Fibroblast of lung (primary cell): Measurements from ENCODE around the gene ZC3H8. TPM values are rescaled to one million over a fixed set of nuclear protein-coding genes. Genes with fewer than 3 reads are reported as not detected.

ENCODE experiments used
- DNase-seq, 2 donors: peaks; one replicate each; pipeline versions ENCODE4 v3.0.0 to v3.0.0-alpha.2; 2010; ENCODE audit warnings: low read depth in 2 of 2
- H2AFZ ChIP-seq: 2 replicates; pipeline ENCODE4 v1.5.1; 2012; ENCODE audit warnings: low read length, control low read depth, inconsistent platforms
- H3K27ac ChIP-seq: 2 replicates; pipeline ENCODE4 v1.5.1; 2011; ENCODE audit warnings: low read length, control low read depth; ENCODE audit not compliant: insufficient read depth
- H3K27me3 ChIP-seq: 2 replicates; pipeline ENCODE4 v1.5.1; 2011; ENCODE audit warnings: mild to moderate bottlenecking, low read length; ENCODE audit not compliant: control insufficient read depth, insufficient read depth
- H3K36me3 ChIP-seq: 2 replicates; pipeline ENCODE4 v1.5.1; 2011; ENCODE audit warnings: low read length; ENCODE audit not compliant: control insufficient read depth, insufficient read depth
- H3K4me1 ChIP-seq: 2 replicates; pipeline ENCODE4 v1.5.1; 2011; ENCODE audit warnings: low read length; ENCODE audit not compliant: control insufficient read depth, insufficient read depth; ENCODE audit errors: extremely low read depth
- H3K4me2 ChIP-seq: 2 replicates; pipeline ENCODE4 v1.5.1; 2011; ENCODE audit warnings: low read length, control low read depth; ENCODE audit not compliant: insufficient read depth; ENCODE audit errors: extremely low read depth
- H3K4me3 ChIP-seq, 4 experiments: fragments of 200-600 bp in 1 of 4; sonication (generic) in 1 of 4; replicated peaks in 1 of 4; 2 replicates each; pipeline ENCODE4 v1.5.1; 2011 to 2016; ENCODE audit warnings: low read length in 4 of 4, low read depth in 3 of 4, mild to moderate bottlenecking in 3 of 4, control low read depth in 2 of 4, inconsistent platforms in 1 of 4, mixed read lengths in 1 of 4; ENCODE audit not compliant: insufficient read depth in 1 of 4; ENCODE audit errors: control extremely low read depth in 1 of 4
- H3K79me2 ChIP-seq: 2 replicates; pipeline ENCODE4 v1.5.1; 2012; ENCODE audit warnings: mild to moderate bottlenecking, low read length, inconsistent platforms; ENCODE audit not compliant: control insufficient read depth, insufficient read depth
- H3K9ac ChIP-seq: 2 replicates; pipeline ENCODE4 v1.5.1; 2011; ENCODE audit warnings: mild to moderate bottlenecking, low read length, control low read depth; ENCODE audit not compliant: insufficient read depth
- H3K9me3 ChIP-seq: 2 replicates; pipeline ENCODE4 v1.5.1; 2012; ENCODE audit warnings: low read depth, low read length; ENCODE audit not compliant: control insufficient read depth, insufficient read depth
- H4K20me1 ChIP-seq: 2 replicates; pipeline ENCODE4 v1.5.1; 2011; ENCODE audit warnings: low read length; ENCODE audit not compliant: control insufficient read depth, insufficient read depth; ENCODE audit errors: extremely low read depth
- EZH2 ChIP-seq: IDR thresholded peaks from 2 replicates; pipeline ENCODE4 v1.5.1; 2012; ENCODE audit warnings: low read length, control low read depth, mild to moderate bottlenecking; ENCODE audit errors: missing control alignments
- polyA plus RNA-seq, 2 donors: library from polyadenylated mRNA; depleted of rRNA in 1 of 2; stranded (reverse) in 1 of 2; unstranded in 1 of 2; fragments of >200 nt; gene quantifications; 2 replicates each; pipeline ENCODE4 v1.2.1, GENCODE V29; 2011 to 2012; ENCODE audit warnings: missing spikeins in 1 of 2
- total RNA-seq: library from RNA; depleted of rRNA; stranded (reverse); fragments of >200 nt; gene quantifications from 2 replicates; pipeline ENCODE4 v1.2.1, GENCODE V29; 2014
- TF ChIP-seq, protein P1 (sequence below), 2 donors: IDR thresholded peaks in 1 of 2; conservative IDR thresholded peaks in 1 of 2; 1 replicate in 1 of 2; 2 replicates in 1 of 2; pipeline ENCODE4 v1.5.1; 2011 to 2012; ENCODE audit warnings: low read length in 2 of 2, control low read depth in 1 of 2, inconsistent platforms in 1 of 2, low read depth in 1 of 2, mild to moderate bottlenecking in 1 of 2

The ZC3H8 gene
- total and polyA plus RNA-seq, 2 donors (not counting 1 experiment from before 2014, with no cell fraction given) = 2.8 to 4.6 TPM

DNA sequence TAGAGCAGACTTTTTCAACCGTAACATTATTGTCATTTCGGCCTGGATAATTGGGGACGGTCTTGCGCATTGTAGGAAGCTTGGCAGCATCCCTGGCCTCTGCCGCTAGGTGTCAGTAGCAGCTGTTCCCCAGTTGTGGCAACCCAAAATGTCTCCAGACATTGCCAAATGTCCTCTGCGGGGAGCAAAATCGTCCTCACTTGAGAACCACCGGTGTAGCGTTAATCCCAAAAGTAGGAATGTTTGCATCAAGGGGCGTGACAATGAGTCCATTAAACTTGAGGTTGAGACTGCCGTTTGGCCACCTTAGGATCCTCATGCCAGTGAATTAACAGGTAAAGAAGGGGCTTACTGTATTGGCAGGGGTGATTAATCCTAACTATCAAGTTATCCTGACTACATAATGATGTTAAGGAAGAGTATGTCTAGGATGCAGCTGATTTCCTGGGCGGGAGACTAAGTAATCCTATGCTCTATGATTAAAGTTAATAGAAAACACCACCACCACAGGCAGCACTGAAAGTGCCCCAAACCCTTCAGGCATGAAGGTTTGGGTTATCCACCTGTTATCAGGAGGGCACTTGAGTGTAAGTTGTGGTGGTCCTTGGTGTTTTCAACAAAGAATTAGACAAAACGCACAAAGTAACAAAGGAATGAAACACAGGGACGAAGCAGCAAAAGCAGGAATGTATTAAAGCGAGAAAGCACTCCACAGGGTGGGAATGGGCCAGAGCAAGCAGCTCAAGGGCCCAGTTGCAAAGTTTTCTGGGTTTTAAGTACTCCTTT, 4.9 kb upstream of the ZC3H8 start:
- Histone ChIP-seq H3K9ac (no peak overlapping the region), H3K9me3 (no peaks in the 10 kb centered on the region), H3K4me1 (peaks cover 5% of the 10 kb centered on the region), H3K36me3 (no peaks in the 10 kb centered on the region), H4K20me1 (no peaks in the 10 kb centered on the region), H3K4me2 (peak overlapping the region; percentile 77), H3K4me3 (peak overlapping the region in 1 of 4 experiments; percentile 8), H2AFZ (peak overlapping the region; percentile 95), H3K79me2 (no peaks in the 10 kb centered on the region), H3K27ac (no peak overlapping the region), H3K27me3 (no peaks in the 10 kb centered on the region)
- DNase-seq = peak; percentile 63 to 82
- TF ChIP-seq, protein P1, sequence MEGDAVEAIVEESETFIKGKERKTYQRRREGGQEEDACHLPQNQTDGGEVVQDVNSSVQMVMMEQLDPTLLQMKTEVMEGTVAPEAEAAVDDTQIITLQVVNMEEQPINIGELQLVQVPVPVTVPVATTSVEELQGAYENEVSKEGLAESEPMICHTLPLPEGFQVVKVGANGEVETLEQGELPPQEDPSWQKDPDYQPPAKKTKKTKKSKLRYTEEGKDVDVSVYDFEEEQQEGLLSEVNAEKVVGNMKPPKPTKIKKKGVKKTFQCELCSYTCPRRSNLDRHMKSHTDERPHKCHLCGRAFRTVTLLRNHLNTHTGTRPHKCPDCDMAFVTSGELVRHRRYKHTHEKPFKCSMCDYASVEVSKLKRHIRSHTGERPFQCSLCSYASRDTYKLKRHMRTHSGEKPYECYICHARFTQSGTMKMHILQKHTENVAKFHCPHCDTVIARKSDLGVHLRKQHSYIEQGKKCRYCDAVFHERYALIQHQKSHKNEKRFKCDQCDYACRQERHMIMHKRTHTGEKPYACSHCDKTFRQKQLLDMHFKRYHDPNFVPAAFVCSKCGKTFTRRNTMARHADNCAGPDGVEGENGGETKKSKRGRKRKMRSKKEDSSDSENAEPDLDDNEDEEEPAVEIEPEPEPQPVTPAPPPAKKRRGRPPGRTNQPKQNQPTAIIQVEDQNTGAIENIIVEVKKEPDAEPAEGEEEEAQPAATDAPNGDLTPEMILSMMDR (conservative IDR thresholded peaks at IDR 0.05 in 1 of 2, IDR thresholded peaks at IDR 0.05 in 1 of 2; ENCODE audit: low read depth in 1 of 2, low read length in 2 of 2) = peak; percentile 98 to 99
- TF ChIP-seq EZH2 = no peak

DNA sequence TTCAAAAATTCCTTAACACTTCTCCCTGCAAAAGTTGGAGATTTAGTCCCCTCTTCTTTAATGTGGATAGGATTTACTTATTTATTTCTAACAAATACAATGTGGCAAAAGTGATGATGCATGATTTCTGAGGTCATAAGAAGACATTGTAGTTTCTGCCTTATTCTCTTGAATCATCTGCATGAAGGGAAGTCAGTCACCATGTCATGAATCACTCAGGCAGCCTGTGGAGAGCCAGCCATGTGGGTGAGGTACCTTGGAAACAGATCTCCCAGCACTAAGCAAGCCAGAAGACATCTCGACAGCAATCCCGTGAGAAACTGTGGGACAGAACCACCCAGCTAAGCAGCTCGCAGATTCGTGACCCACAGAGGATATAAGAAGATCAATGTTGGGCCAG, 2.7 kb upstream of the ZC3H8 start:
- Histone ChIP-seq H3K9me3 (no peaks in the 10 kb centered on the region), H3K4me2 (no peak overlapping the region), H3K9ac (no peak overlapping the region), H4K20me1 (no peaks in the 10 kb centered on the region), H3K27me3 (no peaks in the 10 kb centered on the region), H3K79me2 (no peaks in the 10 kb centered on the region), H3K27ac (no peak overlapping the region), H3K36me3 (no peaks in the 10 kb centered on the region), H2AFZ (no peak overlapping the region), H3K4me3 (no peak overlapping the region), H3K4me1 (peaks cover 5% of the 10 kb centered on the region)
- no peak for TF ChIP-seq EZH2
- TF ChIP-seq, protein P1 (conservative IDR thresholded peaks at IDR 0.05 in 1 of 2, IDR thresholded peaks at IDR 0.05 in 1 of 2; ENCODE audit: low read depth in 1 of 2, low read length in 2 of 2) = no peak
- DNase-seq = peak in 1 of 2 donors; percentile 20

DNA sequence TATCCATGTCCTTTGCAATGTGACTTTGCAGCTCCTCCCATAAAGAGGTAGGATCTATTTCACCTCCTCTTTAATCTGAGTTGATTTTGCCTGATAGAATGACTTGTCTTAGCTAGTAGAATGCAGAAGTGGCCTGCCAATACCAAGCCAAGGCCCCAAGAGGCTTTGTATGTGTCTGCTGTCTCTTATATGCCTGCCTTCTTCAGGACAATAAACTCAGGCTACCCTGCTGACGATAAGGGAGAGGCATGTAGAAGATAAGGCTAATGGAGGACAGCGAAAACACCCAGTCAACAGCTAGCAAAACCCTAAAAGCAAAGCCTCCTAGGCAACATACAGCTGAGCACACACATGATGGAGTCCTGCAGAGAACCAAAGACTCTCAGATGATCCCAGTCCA, 1.8 kb upstream of the ZC3H8 start:
- no peak for TF ChIP-seq EZH2
- TF ChIP-seq, protein P1 (conservative IDR thresholded peaks at IDR 0.05 in 1 of 2, IDR thresholded peaks at IDR 0.05 in 1 of 2; ENCODE audit: low read depth in 1 of 2, low read length in 2 of 2) = no peak

More for the DNA sequence above, 1.8 kb upstream of the ZC3H8 start:
- Histone ChIP-seq H2AFZ (peak overlapping the region; percentile 16), H3K27me3 (no peaks in the 10 kb centered on the region), H3K27ac (no peak overlapping the region), H3K79me2 (no peaks in the 10 kb centered on the region), H3K4me1 (peaks cover 5% of the 10 kb centered on the region), H4K20me1 (no peaks in the 10 kb centered on the region), H3K9ac (no peak overlapping the region), H3K9me3 (no peaks in the 10 kb centered on the region), H3K4me3 (no peak overlapping the region), H3K36me3 (no peaks in the 10 kb centered on the region), H3K4me2 (no peak overlapping the region)
- no peak for DNase-seq
